ENCODE measurements around the gene LRRC31.

Gene LRRC31

GRCh38 chr3:169861871-169862270, 7.9 kb downstream of the LRRC31 start:
- no peak for DNase-seq

DNA sequence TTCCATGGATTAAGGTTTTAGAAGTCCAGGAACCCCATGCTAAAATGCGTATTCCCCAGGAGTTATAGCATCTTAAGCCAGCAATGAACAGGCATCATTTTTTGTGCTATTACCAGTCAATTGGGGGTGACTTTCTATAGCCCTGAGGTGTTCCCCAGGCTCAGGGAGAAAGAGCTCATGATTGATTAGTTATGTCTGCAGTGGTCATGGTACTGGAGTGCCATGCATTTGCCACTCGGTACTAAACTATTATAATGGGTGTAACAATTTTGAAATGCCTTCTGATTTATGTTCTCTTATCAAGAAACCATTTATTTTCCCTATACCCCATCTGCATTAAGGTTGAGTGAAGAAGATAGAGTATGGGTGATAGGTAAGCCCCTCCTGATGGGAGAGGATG, 11.9 kb downstream of the LRRC31 start:
- no peak for DNase-seq

DNA sequence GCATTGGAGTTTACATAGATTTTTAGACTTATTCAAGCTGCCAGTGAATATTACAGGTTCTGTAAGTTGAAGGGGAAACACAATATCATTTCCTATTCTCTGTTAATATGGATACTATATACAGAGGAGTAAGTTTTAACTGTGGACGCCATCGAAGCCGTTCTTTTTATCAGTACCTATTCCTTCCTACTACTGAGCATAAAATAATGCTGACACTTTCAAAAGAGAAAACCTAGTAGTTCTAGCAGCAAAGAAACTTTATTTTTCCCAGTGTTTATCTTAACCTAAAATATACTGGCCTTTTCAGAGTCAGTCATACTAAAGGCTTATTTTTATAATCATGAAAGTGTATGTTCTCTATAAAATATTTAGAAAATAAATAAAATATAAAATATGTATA, 14.2 kb downstream of the LRRC31 start:
- no peak for DNase-seq

DNA sequence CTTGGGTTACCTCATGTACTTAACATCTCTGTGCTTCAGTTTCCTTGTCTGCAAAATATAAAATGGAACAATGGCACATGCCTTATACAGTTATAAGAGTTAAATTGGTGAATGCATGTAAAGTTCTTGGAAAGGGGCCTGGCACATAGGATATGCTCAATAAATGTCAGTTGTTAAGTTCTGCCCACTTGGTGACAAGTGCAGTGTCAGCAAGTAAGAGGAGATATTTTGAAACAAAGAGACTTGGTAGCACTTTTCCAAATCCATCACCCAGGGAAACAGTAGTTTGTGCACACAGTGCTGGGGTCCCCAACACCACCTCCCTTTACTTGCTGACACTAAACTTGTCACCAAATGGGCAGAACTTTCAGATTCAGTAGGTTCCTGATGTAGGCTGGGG, 19.1 kb downstream of the LRRC31 start:
- no peak for DNase-seq

- DNase-seq, result no peak
These were observed 21.0 kb downstream of the LRRC31 start for GRCh38 chr3:169848741-169849140.

- no peak for DNase-seq
These were observed 21.8 kb downstream of the LRRC31 start for GRCh38 chr3:169847896-169848295.

- DNase-seq, result peak; percentile 71
These were observed 23.1 kb downstream of the LRRC31 start for GRCh38 chr3:169846458-169847193.

GRCh38 chr3:169842960-169843359, 26.8 kb downstream of the LRRC31 start:
- DNase-seq, result no peak

GRCh38 chr3:169841171-169841570, 28.6 kb downstream of the LRRC31 start:
- DNase-seq, result no peak

DNA sequence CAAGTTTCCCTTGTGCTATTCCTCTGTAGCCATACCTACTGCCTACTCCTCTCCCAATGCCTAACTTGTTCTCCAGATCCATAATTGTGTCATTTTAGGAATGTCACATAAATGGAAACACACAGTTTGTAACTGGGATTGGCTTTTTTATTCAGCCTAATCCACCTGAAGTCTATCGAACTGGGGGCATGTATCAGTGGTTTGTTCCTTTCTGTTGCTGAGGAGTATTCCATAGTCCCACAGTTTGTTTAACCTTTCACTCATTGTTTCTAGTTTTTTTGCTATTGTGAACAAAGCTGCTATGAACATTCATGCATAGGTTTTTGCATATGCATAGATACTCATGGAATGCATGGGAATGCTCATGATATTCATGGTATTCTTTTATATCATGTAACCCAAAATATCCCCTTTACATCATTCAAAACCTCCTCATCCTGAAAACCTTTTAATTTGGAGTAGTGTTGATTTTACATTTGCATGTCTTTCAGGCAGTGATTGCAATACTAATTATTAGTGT, 31.2 kb downstream of the LRRC31 start:
- DNase-seq, result no peak

DNA sequence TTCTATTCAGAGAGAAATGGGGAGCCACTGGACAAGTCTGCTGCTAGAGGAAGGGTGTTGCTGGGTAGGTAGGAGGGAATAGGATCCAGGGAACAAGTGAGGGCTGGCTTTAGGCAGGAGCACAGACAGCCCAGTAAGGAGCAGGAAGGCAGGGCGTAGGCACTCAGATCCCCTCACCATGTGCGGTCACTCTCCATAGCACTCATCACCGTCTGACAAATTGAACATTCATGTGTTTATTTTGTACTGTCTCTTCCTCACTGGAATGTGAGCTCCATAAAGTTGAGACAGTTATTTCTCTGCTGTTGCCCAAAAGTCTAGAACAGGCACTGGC, 32.8 kb downstream of the LRRC31 start:
- DNase-seq, result no peak

- no peak for DNase-seq
These were observed 33.4 kb downstream of the LRRC31 start for GRCh38 chr3:169836078-169836941.

GRCh38 chr3:169835533-169835932, 34.2 kb downstream of the LRRC31 start:
- DNase-seq, result no peak

DNA sequence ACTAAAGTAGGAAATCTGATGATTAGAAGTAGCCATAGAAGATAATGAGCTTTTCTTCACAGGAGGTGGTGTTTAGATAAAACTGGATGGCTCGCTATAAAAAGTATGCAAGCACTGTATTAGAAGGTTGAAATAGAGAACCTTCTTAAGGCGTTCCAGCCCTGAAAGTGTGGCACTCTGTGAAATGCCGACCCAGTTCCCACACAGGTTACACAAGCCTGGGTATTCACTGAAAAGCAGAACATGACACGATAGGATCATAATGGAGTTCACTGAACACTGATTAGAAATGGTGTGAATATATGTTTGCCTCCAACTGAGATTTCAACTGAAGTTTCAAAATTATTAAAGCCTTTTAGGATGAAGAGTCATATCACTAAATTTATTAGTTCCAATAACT, 42.0 kb downstream of the LRRC31 start:
- DNase-seq, result no peak

DNA sequence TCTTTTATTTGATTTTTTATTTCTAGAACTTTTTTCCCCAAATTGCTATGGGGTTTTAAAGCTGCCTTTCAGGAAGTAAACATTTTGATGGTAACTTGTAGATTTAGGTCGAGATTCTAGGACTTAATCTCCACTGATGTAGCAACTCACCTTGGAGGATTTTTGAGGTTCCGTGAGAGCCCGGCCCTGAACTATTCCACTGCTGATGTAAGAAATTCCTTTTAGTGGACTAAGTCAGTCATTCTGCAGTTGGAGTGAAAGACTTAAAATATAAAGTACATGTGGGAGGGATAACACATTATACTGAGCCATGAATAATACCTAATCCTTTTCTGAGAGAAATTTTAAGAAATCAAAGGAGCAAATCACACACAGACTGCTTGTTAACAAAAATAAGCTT, 44.4 kb downstream of the LRRC31 start:
- no peak for DNase-seq

GRCh38 chr3:169822983-169823382, 46.8 kb downstream of the LRRC31 start:
- no peak for DNase-seq

- DNase-seq, result no peak
These were observed 47.2 kb downstream of the LRRC31 start for GRCh38 chr3:169822540-169822939.

- DNase-seq, result no peak
These were observed 47.6 kb downstream of the LRRC31 start for GRCh38 chr3:169822091-169822490.

DNA sequence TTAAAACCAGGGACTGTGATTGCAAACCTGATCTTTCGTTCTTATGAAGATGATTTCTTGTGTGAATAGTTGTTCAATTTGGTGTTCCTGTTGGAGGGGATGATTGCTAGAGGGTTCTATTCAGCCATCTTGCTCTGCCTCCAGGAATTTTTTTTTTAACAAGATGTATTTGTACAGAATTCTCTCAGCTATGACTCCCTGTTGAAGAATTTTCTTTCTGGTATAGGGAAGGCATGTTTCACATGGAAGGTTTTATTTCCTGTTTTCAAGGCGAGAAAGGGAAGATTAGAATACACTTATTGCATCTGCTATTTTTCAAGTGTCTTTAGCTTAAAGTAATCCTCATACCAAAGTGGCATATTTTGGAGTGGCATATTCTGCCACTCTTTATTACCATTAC, 51.4 kb downstream of the LRRC31 start:
- DNase-seq, result no peak

- no peak for DNase-seq
These were observed 54.1 kb downstream of the LRRC31 start for GRCh38 chr3:169815590-169816150.

- no peak for DNase-seq
These were observed 55.8 kb downstream of the LRRC31 start for GRCh38 chr3:169813757-169814517.

GRCh38 chr3:169813278-169813677, 56.5 kb downstream of the LRRC31 start:
- no peak for DNase-seq

Data from 8988T (cell line).